HTR-8/SVneo (cell line): ENCODE results near the gene SH3GL2.
"Not testable (repeated sequence)": the region's sequence is repeated elsewhere in the genome, so short reads cannot be mapped to it uniquely, and the experiment has no call there.

Experiments
- DNase-seq: peaks from one replicate; pipeline ENCODE4 v3.0.0; 2011; ENCODE audit warnings: low spot score, mixed read lengths; ENCODE audit not compliant: insufficient read length
- FAIRE-seq: peaks from 2 replicates; lab custom pipeline; 2011; peaks lifted over from hg19 to GRCh38; lab: Jason Lieb, UNC

Gene SH3GL2

DNA sequence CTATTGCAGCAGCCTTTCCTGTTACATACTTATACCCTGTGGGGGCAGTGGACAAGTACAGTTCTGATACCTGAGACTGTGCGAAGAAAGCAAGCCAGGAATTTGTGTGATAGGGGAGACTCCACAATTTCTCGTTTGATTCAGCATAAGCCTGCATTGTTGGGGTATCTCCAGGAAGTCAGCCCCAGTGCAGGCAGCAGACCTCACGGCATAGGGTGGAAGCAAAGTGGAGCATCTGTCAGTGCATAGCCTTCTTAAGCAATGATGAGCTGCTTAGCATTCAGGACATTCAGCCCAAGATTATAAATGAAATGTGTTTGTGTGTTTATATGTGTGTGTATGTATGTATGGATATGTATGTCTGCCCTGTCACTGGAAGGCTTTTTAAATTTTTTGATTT, 157.0 kb downstream of the SH3GL2 start:
- FAIRE-seq (no peak), DNase-seq (no peak)

DNA sequence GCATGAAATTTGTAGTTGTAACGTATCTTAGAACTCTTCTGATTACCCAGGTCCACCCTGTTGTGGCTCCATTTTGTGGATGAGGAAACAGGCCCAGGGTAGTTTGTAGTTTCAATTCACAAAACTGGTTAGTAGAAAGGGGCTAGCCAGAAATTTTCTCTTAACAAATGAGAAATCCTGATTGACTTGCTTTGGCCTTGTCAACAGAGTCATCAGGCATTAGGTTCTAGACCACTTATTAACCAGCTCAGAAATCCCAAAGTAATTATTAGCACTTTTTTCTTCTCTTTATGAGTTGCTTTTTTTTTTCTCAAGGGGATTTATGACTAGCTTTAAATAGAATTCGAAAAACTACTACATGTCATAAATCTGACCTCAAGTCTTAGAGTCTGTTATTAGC, 160.2 kb downstream of the SH3GL2 start:
- DNase-seq (no peak), FAIRE-seq (no peak)

DNA sequence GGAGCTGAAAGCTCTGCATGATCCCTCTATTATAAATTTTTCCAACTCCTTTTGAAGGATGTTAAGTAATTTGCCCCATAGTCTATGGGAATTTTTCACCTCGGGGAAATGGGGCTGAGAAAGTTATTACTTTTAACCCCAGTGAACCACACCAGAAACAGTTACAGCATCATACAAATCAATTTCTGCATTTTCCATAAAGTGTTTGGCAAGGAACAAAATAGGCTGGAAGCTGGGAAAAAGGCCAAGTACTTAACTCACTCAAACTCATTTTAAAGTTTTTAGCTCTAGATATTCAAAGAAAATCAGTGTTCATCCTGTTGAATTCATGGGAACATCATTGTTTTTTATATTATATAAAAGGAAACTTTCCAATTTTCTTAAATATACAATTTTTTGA, 160.9 kb downstream of the SH3GL2 start:
- FAIRE-seq = no peak
- DNase-seq = no peak

DNA sequence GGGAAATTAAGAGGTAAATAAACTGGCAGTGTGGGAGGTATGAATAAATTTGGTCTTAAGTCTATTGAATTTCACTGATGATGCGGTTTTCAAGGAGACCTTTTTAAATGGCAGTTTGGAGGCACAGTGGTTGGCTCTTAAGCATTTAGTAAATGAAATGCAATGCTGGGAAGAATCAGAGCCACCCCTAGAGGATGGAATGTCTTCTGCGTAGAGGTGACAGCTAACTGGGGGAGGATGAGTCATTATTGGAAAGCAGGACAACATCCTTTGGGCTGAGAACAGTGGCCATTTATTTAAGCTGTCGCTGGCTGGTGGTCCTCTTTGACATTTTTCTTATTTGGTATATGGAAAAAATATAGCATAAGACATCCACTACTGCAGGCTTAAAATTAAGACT, 163.2 kb downstream of the SH3GL2 start:
- FAIRE-seq = no peak
- DNase-seq = no peak

DNA sequence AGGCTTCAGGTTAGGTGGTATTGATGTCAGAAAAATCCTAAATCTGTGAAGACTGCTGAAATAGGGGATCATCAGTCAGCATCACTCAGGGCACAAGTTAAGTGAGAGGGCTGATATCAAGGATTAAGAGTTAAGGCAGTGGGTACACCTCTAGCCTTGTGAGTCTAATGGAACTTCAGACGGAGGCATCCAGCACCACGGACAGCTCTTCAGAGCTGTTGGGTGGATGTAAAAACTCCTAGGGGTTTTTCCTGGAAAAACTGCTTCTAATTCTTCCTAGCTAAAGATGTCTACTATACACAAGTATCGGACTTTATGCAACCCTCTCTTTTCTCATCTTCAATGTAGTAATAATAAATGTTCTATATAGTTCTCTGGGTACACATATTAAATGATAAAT, 165.9 kb downstream of the SH3GL2 start:
- DNase-seq (no peak), FAIRE-seq (no peak)

DNA sequence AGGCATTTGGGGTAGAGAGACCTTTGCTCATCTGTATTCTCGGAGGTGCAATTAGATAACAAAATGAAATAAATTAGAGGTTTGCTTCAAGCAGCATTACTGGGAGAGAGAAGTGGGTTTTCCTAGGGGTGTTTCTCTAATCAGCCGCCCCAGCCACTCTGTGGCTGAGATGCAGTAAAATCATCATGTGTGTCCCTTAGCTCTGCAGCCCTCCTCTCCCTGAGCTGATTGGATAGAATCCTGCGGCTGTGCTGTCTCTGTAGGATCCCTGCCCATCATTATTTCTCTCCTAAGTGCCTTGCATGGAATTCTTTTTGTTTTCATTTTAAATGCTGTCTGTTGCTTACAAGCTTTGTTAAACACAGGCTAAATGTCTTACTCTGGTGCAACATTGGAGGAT, 171.4 kb downstream of the SH3GL2 start:
- FAIRE-seq = no peak

DNA sequence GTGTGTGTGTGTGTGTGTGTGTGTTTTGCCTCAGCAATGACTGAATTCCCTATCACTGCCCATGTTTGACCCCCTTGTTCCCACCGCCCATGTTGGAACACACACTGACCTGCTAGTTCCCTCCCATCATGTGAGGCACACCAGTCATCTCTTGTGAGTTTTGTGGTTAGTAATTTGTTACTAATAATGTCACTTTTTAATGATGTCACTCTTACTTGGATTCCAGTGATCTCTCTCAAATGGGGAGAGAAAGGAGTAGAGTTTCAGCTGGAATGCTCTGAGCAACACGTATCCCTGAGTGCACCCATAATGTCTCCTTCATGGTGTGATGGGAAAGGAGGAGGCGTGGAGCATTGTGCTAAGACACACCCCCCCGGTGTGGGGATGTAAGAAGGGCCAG, 172.6 kb downstream of the SH3GL2 start:
- no peak for DNase-seq
- no peak for FAIRE-seq

More for the DNA sequence above, 171.4 kb downstream of the SH3GL2 start:
- no peak for DNase-seq

DNA sequence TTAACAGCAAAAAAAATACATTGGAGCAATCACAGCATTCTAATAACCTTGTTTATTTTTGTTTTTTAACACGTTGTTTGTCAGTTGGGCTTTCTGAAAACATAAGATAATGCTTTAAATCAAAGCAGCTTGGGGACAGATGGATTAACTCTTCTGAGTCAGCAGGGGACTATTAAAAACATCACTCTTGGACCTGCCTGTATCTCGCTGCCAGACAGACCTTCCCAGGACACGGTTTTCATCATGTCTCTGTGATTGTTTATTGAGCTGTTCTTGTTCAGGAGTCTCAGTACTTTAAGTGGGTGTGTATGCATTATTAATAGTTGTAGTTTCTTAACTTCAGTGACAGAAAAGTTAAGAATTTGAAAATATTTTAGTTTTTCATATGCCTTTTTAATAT, 173.2 kb downstream of the SH3GL2 start:
- no peak for DNase-seq
- no peak for FAIRE-seq

DNA sequence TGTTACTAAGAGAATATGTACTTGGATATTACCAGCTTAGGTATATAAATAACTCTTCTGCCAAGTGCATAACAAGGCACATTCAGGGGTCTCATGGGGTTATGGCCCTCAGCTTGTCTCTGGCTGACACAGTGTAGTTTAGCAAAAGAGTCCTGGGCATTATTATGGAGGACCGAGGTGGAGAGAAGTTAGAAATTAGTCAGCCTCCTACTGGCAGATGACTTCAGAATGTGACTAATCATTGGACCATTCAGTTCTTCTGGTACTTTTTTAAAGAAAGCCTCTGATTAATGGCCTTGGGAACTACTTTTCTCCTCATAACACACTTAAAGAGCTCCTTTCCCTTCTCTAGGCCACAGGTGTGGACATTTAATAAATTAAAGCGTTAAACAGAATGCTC, 178.9 kb downstream of the SH3GL2 start:
- no peak for DNase-seq
- no peak for FAIRE-seq

DNA sequence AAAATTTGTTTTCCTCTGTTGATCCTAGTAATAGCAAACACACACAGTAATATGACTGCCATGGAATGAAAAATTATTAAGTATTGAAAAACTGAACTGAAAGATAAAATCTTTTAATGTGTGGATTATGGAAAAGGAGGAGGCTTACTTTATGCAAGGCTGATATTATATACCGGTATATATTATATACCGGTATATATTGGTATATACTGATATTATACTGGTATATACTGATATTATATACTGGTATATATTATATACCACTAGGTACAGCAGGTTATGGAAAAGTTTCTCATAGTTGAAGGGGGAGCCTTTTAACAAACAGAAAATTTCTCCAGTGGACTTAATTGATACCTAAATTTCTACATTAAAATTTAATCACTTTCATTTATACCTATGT, 181.4 kb downstream of the SH3GL2 start:
- DNase-seq = no peak
- FAIRE-seq = no peak

DNA sequence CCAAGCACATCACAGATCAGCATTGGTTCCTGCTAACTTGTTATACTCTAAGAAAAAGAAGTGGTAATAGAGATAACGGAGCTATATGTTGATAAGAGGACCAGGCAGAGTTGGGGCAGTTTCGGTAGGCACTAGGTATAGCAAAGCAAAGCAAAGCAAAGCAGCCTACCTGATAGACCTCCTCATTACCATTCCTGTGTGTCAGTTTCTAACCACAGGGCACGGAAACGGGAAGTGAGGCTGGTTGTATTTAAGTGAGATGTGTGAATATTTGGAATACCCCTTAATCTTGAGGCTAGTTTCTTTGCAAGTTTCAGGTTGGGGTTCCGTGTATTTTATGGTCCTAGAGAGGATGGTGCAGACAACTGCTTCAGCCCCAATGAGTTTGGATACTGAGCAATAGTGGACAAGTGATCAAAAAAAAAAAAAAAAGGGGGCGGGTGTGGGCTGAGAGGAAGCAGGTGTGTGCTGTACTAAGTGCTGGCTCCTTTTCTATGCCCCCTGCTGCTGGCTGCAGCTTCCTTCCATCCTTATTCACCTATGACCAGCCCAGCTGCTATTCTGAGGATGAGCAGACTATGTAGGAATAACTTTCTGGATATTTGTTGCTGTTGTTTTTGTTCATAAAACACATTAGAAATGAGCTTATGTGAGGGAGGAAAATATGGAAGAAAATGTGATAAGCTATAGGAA, 183.3 kb downstream of the SH3GL2 start:
- FAIRE-seq = no peak
- no peak for DNase-seq

DNA sequence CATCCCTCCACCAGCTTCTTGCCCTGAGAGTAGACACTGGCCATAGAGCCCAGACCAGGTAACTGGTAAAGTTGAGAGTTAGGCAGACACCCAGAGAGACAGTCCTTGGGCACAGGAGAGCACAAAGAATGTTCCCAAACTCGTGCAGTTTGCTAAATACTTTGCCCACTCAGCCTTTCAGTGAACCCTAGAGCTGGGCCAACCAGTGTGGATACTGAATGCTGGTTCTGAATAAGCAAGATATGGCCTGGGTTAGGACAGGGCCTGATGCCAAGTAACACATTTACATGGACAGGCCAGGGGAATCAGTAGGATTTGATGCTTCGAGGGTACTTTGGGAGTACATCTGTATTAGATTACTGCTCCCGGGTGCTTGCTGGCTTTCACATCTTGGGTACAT, 185.4 kb downstream of the SH3GL2 start:
- FAIRE-seq (no peak), DNase-seq (no peak)

DNA sequence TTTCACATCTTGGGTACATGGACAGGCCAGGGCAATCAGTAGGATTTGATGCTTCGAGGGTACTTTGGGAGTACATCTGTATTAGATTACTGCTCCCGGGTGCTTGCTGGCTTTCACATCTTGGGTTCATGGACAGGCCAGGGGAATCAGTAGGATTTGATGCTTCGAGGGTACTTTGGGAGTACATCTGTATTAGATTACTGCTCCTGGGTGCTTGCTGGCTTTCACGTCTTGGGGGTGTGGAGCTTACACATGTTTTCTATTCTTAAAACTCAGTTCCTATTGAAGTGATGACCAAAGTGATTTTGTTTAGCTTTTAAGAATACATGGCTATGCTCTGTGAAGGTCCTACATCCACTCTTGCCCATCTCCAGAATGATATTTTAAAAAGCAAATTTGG, 186.3 kb downstream of the SH3GL2 start:
- not testable (repeated sequence) for FAIRE-seq, DNase-seq

DNA sequence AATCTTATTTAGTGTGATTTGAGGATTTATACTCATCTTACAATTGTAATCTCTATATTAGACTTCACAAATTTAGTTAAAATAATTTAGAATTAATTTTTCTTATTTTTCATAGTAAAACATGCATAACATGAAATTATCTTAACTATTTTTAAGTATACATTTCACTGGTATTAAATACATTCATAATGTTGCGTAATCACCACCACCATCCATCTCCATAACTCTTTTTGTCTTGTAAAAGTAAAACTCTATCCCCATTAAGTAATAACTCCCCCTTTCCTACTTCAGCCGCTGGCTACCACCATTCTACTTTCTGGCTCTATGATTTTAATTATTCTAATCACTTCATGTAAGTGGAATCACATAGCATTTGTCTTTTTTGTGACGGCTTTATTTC, 193.4 kb downstream of the SH3GL2 start:
- DNase-seq (no peak), FAIRE-seq (no peak)

DNA sequence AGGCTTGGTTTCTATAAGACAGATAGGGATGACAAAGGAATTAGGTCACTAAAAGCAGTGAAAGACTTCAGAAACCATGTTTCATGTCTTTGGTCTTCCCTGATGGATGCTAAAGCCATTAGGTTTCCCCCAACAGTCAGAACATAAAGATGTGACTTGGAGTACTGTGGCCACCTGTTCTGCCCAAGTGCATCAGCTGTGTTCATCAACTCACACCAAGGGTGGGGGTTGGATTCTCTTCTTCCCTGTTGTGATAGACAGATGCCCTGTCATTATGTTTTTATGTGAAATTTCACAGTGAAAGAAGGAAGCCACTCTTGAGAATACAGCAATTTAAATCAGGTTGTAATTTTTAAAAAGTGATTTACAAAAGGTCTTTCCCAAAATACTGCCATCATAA, 196.8 kb downstream of the SH3GL2 start:
- FAIRE-seq (no peak), DNase-seq (no peak)

DNA sequence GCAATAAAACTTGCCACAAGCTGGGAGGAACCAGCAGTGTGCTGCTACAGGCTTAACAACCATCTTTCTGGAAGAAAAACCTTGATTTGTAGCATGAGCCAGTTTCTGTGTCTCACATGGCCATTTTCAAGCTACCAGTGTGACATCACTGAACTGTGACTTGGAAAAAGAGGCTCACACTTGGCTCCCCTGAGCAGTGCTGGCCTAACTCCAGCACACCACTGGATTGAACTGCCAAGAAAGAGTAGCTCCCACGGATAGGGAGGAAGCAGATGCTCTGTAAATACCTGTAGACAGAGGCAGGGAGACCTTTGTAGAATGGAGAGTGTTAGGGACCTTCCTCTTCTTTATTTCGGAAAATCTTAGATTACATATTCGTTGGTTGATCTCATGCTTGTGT, 197.9 kb downstream of the SH3GL2 start:
- FAIRE-seq (no peak), DNase-seq (no peak)

DNA sequence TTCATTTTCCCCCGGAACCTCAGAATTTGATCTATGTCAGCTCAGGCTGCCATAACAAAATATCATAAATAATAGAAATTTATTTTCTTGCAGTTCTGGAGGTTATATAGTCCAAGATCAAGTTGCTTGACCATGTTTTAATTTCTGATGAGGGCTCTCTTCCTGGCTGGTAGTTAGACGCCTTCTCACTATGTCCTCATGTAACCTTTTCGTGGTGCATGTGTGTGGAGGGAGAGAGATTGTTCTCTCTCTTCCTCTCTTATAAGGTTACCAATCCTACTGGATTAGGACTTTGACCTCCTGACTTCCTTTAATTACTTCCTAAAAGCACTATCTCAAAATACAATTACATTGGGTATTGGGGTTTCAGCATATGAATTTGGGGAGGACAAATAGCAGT, 198.6 kb downstream of the SH3GL2 start:
- FAIRE-seq = no peak
- no peak for DNase-seq

DNA sequence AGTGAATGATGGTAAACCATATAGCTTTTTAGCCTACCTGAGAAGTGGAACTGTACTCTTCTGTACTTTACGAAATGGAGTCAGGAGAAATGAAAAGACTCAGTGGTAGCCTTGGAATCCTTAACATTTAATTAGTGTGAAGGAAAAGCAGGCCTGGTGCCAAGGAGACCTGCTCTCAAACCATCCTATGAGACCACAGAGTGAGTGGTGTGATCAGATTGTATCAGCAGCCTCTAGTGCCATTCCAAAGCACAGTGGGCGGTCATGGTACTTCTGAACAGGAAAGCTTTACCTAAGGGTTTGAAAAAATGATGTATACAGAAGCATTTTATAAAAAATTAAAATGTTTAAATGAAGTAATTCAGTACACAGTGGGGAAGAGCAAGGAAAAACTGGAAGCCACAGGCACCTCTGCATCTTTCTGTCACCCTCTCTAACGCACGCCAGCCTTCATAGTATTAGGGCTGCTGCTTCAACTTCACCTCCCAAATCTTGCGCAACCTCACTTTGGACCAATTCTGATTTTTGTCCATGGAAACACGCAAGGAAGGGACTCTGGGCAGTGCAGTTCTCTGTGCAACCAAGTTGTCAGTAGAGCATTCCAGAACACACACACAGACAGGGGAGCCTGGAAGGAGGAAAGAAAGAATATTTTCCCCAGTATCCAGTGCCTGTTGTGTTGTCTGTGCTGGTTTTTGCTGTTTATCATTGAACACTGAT, 203.7 kb downstream of the SH3GL2 start:
- FAIRE-seq = no peak

DNA sequence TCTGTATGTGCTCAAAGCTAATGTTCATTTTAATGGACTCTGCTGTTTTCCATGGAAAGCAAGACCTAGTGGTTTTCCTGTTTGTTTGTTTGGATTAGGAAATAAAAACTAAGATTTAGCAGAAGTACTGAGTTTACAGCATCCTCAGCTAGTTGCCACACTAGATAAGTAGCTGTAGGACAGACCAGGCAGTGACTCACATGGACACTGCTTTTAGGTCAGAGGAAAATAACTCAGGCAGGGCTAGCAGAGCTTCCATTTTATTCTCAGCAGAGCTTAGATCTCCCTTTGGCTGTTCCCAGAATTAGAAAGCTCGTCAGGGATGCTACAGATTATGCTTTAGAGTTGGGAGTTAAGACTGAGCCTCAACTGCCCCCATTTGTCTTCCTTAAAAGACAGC, 204.4 kb downstream of the SH3GL2 start:
- FAIRE-seq (no peak), DNase-seq (no peak)

More for the DNA sequence above, 203.7 kb downstream of the SH3GL2 start:
- DNase-seq = no peak

DNA sequence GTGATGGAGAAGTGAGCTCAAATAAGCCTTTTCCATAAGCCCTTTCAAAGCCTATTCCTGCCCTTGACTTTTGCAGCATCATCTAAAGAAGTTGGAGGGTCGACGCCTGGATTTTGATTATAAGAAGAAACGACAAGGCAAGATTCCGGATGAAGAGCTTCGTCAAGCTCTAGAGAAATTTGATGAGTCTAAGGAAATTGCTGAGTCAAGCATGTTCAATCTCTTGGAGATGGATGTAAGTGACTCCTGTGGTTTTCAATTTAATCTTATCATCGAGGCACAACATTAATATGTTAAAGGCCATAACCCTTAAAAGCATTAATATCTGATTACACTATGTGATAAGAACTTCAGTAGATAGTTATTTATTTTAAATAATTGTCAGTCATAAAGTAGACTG, 210.4 kb downstream of the SH3GL2 start:
- DNase-seq (no peak), FAIRE-seq (no peak)

DNA sequence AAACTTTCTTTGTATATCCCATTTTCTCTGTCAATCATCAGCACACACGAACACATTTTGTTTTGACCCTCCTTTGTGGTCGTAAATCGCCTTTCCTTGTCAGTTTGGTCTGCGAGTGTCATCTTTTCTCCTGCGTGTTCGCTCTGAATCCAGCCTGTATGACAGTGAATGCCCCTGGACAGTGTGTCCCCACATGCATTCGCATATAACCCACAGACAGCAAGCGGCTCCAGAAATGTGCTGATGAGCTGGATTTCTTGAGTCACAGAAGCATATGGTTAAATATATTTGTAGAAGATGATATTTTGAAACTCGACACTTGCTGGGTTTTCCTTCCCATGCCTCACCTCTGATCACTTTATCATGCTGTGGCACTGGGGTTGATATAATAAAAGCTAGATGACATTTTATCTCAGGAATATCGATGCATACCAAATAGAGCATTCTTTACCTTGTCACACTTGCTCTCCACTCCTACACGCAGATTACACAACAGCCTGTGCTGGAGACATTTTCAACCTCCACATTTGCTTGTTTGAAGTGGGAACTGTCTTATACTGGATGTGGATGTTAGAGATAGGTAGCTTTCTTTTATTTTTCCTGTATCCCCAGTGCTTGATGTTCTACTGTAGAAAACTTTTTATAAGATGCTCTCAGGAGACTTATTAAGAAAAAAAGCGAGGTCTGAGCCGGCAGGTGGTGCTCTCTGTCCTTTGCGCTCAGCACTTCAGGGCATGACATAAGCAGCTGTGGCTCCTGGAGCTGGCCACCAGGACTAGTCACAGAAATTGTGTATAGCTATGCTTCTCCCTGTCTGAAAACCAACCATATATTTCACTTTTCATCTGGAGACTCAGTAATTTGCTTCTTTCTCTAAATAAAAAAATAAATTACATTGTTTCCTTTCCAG, 215.1 kb downstream of the SH3GL2 start:
- FAIRE-seq = no peak
- no peak for DNase-seq
